Upper lobe of right lung (tissue), 1 donor: ENCODE measurements around the gene SLC38A9. TPM values are rescaled to one million over a fixed set of nuclear protein-coding genes. Genes with fewer than 3 reads are reported as not detected.
A peak's percentile ranks its signal among the peaks of the same experiment; 100 is the strongest.

Experiments used
- ATAC-seq: fragments of 200-7000 bp; cut with Tn5 transposase; one replicate; pipeline ENCODE4 v1.9.1; 2020; ENCODE audit warnings: mild to moderate bottlenecking, moderate library complexity
- DNase-seq: peaks from one replicate; pipeline ENCODE4 v3.0.0-alpha.2; 2020
- H3K27ac ChIP-seq: fragments of 200-600 bp; one replicate; pipeline ENCODE4 v1.8.0; 2022
- H3K27me3 ChIP-seq: fragments of 200-600 bp; one replicate; pipeline ENCODE4 v1.8.0; 2022; ENCODE audit warnings: mild to moderate bottlenecking
- H3K36me3 ChIP-seq: fragments of 200-600 bp; one replicate; pipeline ENCODE4 v1.8.0; 2022
- H3K4me1 ChIP-seq: fragments of 200-600 bp; one replicate; pipeline ENCODE4 v1.8.0; 2022
- H3K4me3 ChIP-seq: fragments of 200-600 bp; one replicate; pipeline ENCODE4 v1.8.0; 2022; ENCODE audit warnings: mild to moderate bottlenecking
- H3K9me3 ChIP-seq: fragments of 200-600 bp; one replicate; pipeline ENCODE4 v1.8.0; 2022
- CTCF ChIP-seq: fragments of 200-600 bp; IDR thresholded peaks from one replicate; pipeline ENCODE4 v1.8.0; 2022; ENCODE audit warnings: antibody characterized with exemption
- intact Hi-C: fragments of 100-400 bp; cut with DNase I; formaldehyde crosslinking; loops from one replicate; pipeline ENCODE4 v1.11.0; 2022
- total RNA-seq: library from RNA; stranded (reverse); fragmentation: NEBNext Ultra II Directional; extraction: Animal tissue kit (Norgen Biotek cat#: 25700); gene quantifications from one replicate; pipeline ENCODE4 v1.2.1, GENCODE V29; 2021
- donor health status: DM: no; HTN: yes; CAD: no; lungs with severe emphysema.

Gene SLC38A9
- total RNA-seq, 1 donor from 2014 or later, result 24.7 TPM

DNA sequence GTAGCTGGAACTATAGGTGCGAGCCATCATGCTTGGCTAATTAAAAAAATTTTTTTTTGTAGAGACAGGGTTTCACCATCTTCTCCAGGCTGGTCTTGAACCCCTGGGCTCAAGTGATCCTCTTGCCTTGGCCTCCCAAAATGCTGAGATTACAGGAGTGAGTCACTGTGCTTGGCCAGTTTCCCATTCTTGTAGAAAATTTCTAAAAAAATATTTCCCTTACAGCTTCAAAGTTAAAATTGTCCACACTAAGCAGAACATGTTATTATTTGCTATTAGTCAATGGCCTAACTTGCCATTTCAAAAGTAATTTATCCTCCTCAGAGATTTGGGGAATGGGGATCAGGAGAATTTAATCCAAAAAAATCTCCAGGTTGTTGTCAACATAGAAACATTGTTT lies 40.1 kb downstream of the SLC38A9 start:
- ATAC-seq, result no peak
- TF ChIP-seq CTCF, result no peak
- Histone ChIP-seq H3K9me3 (no peaks in the 10 kb centered on the region), H3K27ac (no peak overlapping the region), H3K27me3 (no peaks in the 10 kb centered on the region), H3K36me3 (peaks cover 4% of the 10 kb centered on the region), H3K4me1 (no peaks in the 10 kb centered on the region), H3K4me3 (no peak overlapping the region)
- DNase-seq, result no peak
- intact Hi-C loops, result no loop called here

- no peak for ATAC-seq
- Histone ChIP-seq H3K4me1 (no peaks in the 10 kb centered on the region), H3K36me3 (peaks cover 24% of the 10 kb centered on the region), H3K9me3 (no peaks in the 10 kb centered on the region), H3K4me3 (no peak overlapping the region), H3K27ac (no peak overlapping the region), H3K27me3 (no peaks in the 10 kb centered on the region)
- intact Hi-C loops, result no loop called here
- DNase-seq, result no peak
- TF ChIP-seq CTCF, result no peak
These were observed 43.8 kb downstream of the SLC38A9 start for GRCh38 chr5:55668356-55668755.

- no peak overlapping the region for H3K4me3 ChIP-seq
- no peak for DNase-seq
- no peak overlapping the region for H3K27ac ChIP-seq
- no peak for TF ChIP-seq CTCF
- peaks cover 26% of the 10 kb centered on the region for H3K36me3 ChIP-seq
- intact Hi-C loops, result no loop called here
- no peaks in the 10 kb centered on the region for H3K9me3 ChIP-seq
- no peaks in the 10 kb centered on the region for H3K4me1 ChIP-seq
- ATAC-seq, result no peak
- H3K27me3 ChIP-seq, result no peaks in the 10 kb centered on the region
These were observed 44.2 kb downstream of the SLC38A9 start for GRCh38 chr5:55667938-55668337.

GRCh38 chr5:55665065-55665464 lies 47.1 kb downstream of the SLC38A9 start:
- H3K27me3 ChIP-seq, result no peaks in the 10 kb centered on the region
- no peak for TF ChIP-seq CTCF
- no peak overlapping the region for H3K27ac ChIP-seq
- H3K4me1 ChIP-seq, result no peaks in the 10 kb centered on the region
- peaks cover 26% of the 10 kb centered on the region for H3K36me3 ChIP-seq
- intact Hi-C loops, result no loop called here
- H3K9me3 ChIP-seq, result no peaks in the 10 kb centered on the region
- no peak overlapping the region for H3K4me3 ChIP-seq
- DNase-seq (no peak), ATAC-seq (no peak)

DNA sequence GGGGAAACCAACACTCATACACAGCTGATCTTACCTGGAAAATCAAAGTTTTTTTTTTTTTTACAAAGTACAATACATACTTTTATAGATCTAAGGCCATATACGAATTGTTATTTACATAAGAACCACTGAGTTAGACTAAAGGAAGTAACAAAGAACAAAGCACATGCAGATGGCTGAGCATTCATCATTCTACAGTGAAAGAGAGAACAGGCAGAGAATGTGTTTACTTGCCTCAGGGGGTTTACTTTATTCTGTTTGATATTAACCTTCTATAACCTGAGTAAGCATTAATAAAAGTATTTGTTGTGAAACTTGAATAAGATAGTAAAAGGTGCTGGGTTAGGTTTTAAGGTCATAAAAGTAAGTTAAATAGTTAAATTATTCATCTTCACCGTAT lies 54.7 kb downstream of the SLC38A9 start:
- ATAC-seq, result no peak
- TF ChIP-seq CTCF, result no peak
- H3K4me3 ChIP-seq, result no peak overlapping the region

GRCh38 chr5:55650386-55650785 lies 61.7 kb downstream of the SLC38A9 start:
- Histone ChIP-seq H3K4me3 (no peak overlapping the region), H3K27me3 (no peaks in the 10 kb centered on the region), H3K9me3 (no peaks in the 10 kb centered on the region), H3K4me1 (peaks cover 6% of the 10 kb centered on the region), H3K36me3 (no peaks in the 10 kb centered on the region), H3K27ac (peak overlapping the region; percentile 4)
- DNase-seq, result no peak
- TF ChIP-seq CTCF, result no peak
- intact Hi-C loops, result no loop called here
- no peak for ATAC-seq

More for the DNA sequence above, 54.7 kb downstream of the SLC38A9 start:
- intact Hi-C loops, result no loop called here
- no peaks in the 10 kb centered on the region for H3K9me3 ChIP-seq
- no peaks in the 10 kb centered on the region for H3K4me1 ChIP-seq
- no peaks in the 10 kb centered on the region for H3K36me3 ChIP-seq
- H3K27me3 ChIP-seq, result no peaks in the 10 kb centered on the region
- DNase-seq, result no peak
- no peak overlapping the region for H3K27ac ChIP-seq
